GM12878 (cell line): ENCODE data around the gene SLC25A43. TPM values are rescaled to one million over a fixed set of nuclear protein-coding genes. Genes with fewer than 3 reads are reported as not detected.

Experiments used
- ATAC-seq: fragments of 200-7000 bp; cut with Tn5 transposase; 3 replicates; pipeline ENCODE4 v1.9.1; 2020; ENCODE audit warnings: mild to moderate bottlenecking, moderate library complexity
- BruUV-seq: library from RNA; stranded (reverse); fragments of 400-500 nt; replicated peaks from 2 replicates; lab custom pipeline; 2021; lab: Mats Ljungman, UMichigan
- CTCF ChIA-PET: fragments of 300-600 bp; sonication (Branson Sonifier 250); formaldehyde crosslinking; extraction: SDS; loops from one replicate; lab custom pipeline; 2021; ENCODE audit warnings: inconsistent platforms; lab: Yijun Ruan, JAX
- POLR2A ChIA-PET: fragments of 350-600 bp; formaldehyde crosslinking; extraction: SDS; loops from one replicate; lab custom pipeline; 2021; ENCODE audit warnings: inconsistent platforms; lab: Charles Lee
- RAD21 ChIA-PET: fragments of 300-600 bp; sonication (Branson Sonifier 250); formaldehyde crosslinking; loops from one replicate; lab custom pipeline; 2023; ENCODE audit warnings: antibody characterized with exemption; ENCODE audit not compliant: unreplicated experiment; lab: Charles Lee
- SMC1A ChIA-PET: fragments of 300-600 bp; sonication (Branson Sonifier 250); formaldehyde crosslinking; loops from one replicate; lab custom pipeline; 2023; ENCODE audit not compliant: unreplicated experiment, uncharacterized antibody; lab: Charles Lee
- DNase-seq: peaks from one replicate; pipeline ENCODE4 v3.0.0-alpha.2; 2011; ENCODE audit warnings: low read depth, low spot score
- FAIRE-seq: peaks from 3 replicates; lab custom pipeline; 2011; peaks lifted over from hg19 to GRCh38; lab: Jason Lieb, UNC
- H2AFZ ChIP-seq: 2 replicates; pipeline ENCODE4 v1.6.0; 2011; ENCODE audit warnings: low read depth, low read length, control low read depth; ENCODE audit not compliant: control insufficient read depth
- H3K27ac ChIP-seq: 2 replicates; pipeline ENCODE4 v1.5.1; 2011; ENCODE audit warnings: control low read depth; ENCODE audit not compliant: control insufficient read depth, insufficient read depth
- H3K27me3 ChIP-seq, 2 experiments: replicated peaks in 1 of 2; 2 replicates each; pipeline versions ENCODE4 v1.6.0 to v1.6.1; 2011; ENCODE audit warnings: low read length in 1 of 2; ENCODE audit not compliant: control insufficient read depth in 2 of 2, insufficient read depth in 2 of 2
- H3K36me3 ChIP-seq, 2 experiments: 2 replicates each; pipeline ENCODE4 v1.5.1; 2011; ENCODE audit warnings: low read length in 1 of 2; ENCODE audit not compliant: control insufficient read depth in 2 of 2, insufficient read depth in 2 of 2
- H3K4me1 ChIP-seq: 2 replicates; pipeline ENCODE4 v1.6.1; 2011; ENCODE audit warnings: mild to moderate bottlenecking, low read length, moderate library complexity, mixed read lengths; ENCODE audit not compliant: control insufficient read depth, insufficient read depth
- H3K4me2 ChIP-seq: 2 replicates; pipeline ENCODE4 v1.6.0; 2011; ENCODE audit warnings: control low read depth; ENCODE audit not compliant: control insufficient read depth, insufficient read depth
- H3K4me3 ChIP-seq: fragments of 200-600 bp; sonication (generic); 2 replicates; pipeline ENCODE4 v1.5.1; 2016
- H3K79me2 ChIP-seq: 2 replicates; pipeline ENCODE4 v1.6.0; 2011; ENCODE audit warnings: low read length; ENCODE audit not compliant: control insufficient read depth, insufficient read depth
- H3K9ac ChIP-seq: 2 replicates; pipeline ENCODE4 v1.8.0; 2011; ENCODE audit warnings: low read length, control low read depth, mixed read lengths; ENCODE audit not compliant: control insufficient read depth, insufficient read depth
- H3K9me3 ChIP-seq: replicated peaks from 3 replicates; pipeline ENCODE4 v1.5.1; 2011; ENCODE audit warnings: mild to moderate bottlenecking, low read length; ENCODE audit not compliant: control insufficient read depth, insufficient read depth
- H4K20me1 ChIP-seq: 2 replicates; pipeline ENCODE4 v1.6.0; 2011; ENCODE audit not compliant: control insufficient read depth, insufficient read depth
- ESRRA ChIP-seq: IDR thresholded peaks from 2 replicates; pipeline ENCODE4 v1.6.1; 2012; ENCODE audit warnings: mild to moderate bottlenecking, low read length, improper control_type of control experiment
- HDAC6 ChIP-seq: fragments of 200-600 bp; sonication (generic); IDR thresholded peaks from one replicate; pipeline ENCODE4 v1.8.0; 2017; ENCODE audit warnings: antibody characterized with exemption; ENCODE audit not compliant: unreplicated experiment
- IKZF1 ChIP-seq: fragments of 450-650 bp; conservative IDR thresholded peaks from 2 replicates; pipeline ENCODE4 v1.6.1; 2017; ENCODE audit warnings: antibody characterized with exemption, mild to moderate bottlenecking
- MEF2B ChIP-seq: fragments of 450-650 bp; IDR thresholded peaks from 2 replicates; pipeline ENCODE4 v1.6.1; 2018; ENCODE audit warnings: mild to moderate bottlenecking, moderate library complexity; ENCODE audit not compliant: partially characterized antibody, poor library complexity, severe bottlenecking
- MTA3 ChIP-seq: IDR thresholded peaks from 2 replicates; pipeline ENCODE4 v1.6.1; 2012; ENCODE audit warnings: low read length, inconsistent platforms, borderline replicate concordance
- SMARCA5 ChIP-seq: fragments of 450-650 bp; IDR thresholded peaks from 2 replicates; pipeline ENCODE4 v1.6.1; 2017; ENCODE audit warnings: mild to moderate bottlenecking
- ZBTB4 ChIP-seq: fragments of 450-650 bp; formaldehyde crosslinking; IDR thresholded peaks from 2 replicates; pipeline ENCODE4 v1.4.0; 2022; ENCODE audit warnings: mild to moderate bottlenecking, moderate library complexity
- WGBS: methylation state at CpG from one replicate; pipeline ENCODE4 v1.1.6; 2016; ENCODE audit warnings: low lambda C conversion rate; ENCODE audit not compliant: insufficient replicate concordance, insufficient coverage; ENCODE audit errors: missing lambda C conversion rate; 5-methylcytosine and 5-hydroxymethylcytosine counted together
- in situ Hi-C: fragments of 300-500 bp; cut with MboI; formaldehyde crosslinking; loops from 9 replicates; pipeline ENCODE4 v1.14.3; 2018; ENCODE audit warnings: mixed read lengths
- intact Hi-C: fragments of 100-400 bp; cut with micrococcal nuclease; formaldehyde crosslinking; loops from one replicate; pipeline ENCODE4 v1.14.2; 2022; ENCODE audit not compliant: unreplicated experiment
- polyA plus RNA-seq, 11 experiments: library from polyadenylated mRNA; depleted of rRNA in 4 of 11; unstranded in 6 of 11; stranded (reverse) in 5 of 11; fragments of >200 nt; fragmentation: Nextera tagmentation in 4 of 11; fragmentation: Illumina TruSeq in 1 of 11; extraction: Ambion mirVana in 4 of 11; extraction: Trizol in 1 of 11; gene quantifications; 1 replicate in 1 of 11; 2 replicates in 10 of 11; pipeline versions ENCODE4 v1.2.1 to v1.2.3, GENCODE V29; 2011 to 2016; ENCODE audit warnings: inconsistent platforms in 2 of 11, missing spikeins in 2 of 11, low read depth in 1 of 11
- total RNA-seq, 4 experiments: library from RNA; depleted of rRNA in 3 of 4; stranded (reverse); fragments of >200 nt in 3 of 4; fragmentation: Illumina TruSeq in 1 of 4; extraction: Trizol in 1 of 4; gene quantifications; 2 replicates each; pipeline versions ENCODE4 v1.2.1 to v1.2.3, GENCODE V29; 2013 to 2021

SLC25A43 gene
- total and polyA plus RNA-seq, 10 of the 15 experiments (the other 5 are each of a cell fraction or from before 2014, with no cell fraction given): 2.5 to 13.5 (median 6.8) TPM

- in situ Hi-C loops (no loop called here), intact Hi-C loops (no loop called here)
- Histone ChIP-seq H3K9me3 (no peaks in the 10 kb centered on the region), H3K79me2 (no peaks in the 10 kb centered on the region), H3K36me3 (no peaks in the 10 kb centered on the region), H3K4me2 (no peak overlapping the region), H4K20me1 (no peaks in the 10 kb centered on the region), H3K9ac (no peak overlapping the region), H3K27me3 (no peaks in the 10 kb centered on the region), H3K27ac (no peak overlapping the region), H2AFZ (no peak overlapping the region), H3K4me1 (no peaks in the 10 kb centered on the region; the same call in 1 of the 2 replicates), H3K4me3 (no peak overlapping the region)
- no TSS peak for BruUV-seq
- RAD21 ChIA-PET: interaction anchor here (0.6 to 1.8 kb wide), 3 partner anchors 9 to 442 kb away, joined by 3 to 6 read pairs (median 5); no protein-coding TSS in a partner anchor
- DNase-seq (no peak), ATAC-seq (no peak), FAIRE-seq (no peak)
- no peak for TF ChIP-seq ESRRA
- no peak for TF ChIP-seq HDAC6
- TF ChIP-seq IKZF1: no peak
- TF ChIP-seq SMARCA5: no peak
- no peak for TF ChIP-seq MTA3
- no peak for TF ChIP-seq MEF2B
- no peak for TF ChIP-seq ZBTB4 (CRISPR knock-in tag)
- CTCF ChIA-PET: interaction anchor here (0.9 to 2.1 kb wide), 9 partner anchors 8 to 401 kb away, joined by 3 to 22 read pairs (median 7); no protein-coding TSS in a partner anchor
- POLR2A ChIA-PET: interaction anchor here (1.2 to 3.8 kb wide), 2 partner anchors 11 to 128 kb away, joined by 3 to 21 read pairs; partner anchors contain the start of genes NKRF and SLC25A5
- 82% methylated on average over 4 of the region's 4 CpGs for WGBS
- SMC1A ChIA-PET: interaction anchor here (0.7 to 1.9 kb wide), 8 partner anchors 8 to 311 kb away, joined by 3 to 10 read pairs (median 5); no protein-coding TSS in a partner anchor
Observed at GRCh38 chrX:119478504-119478903, 79.4 kb downstream of the SLC25A43 start.
